Right lobe of liver (tissue), 4 donors: ENCODE data around the gene SMCO3.

Experiments
- POLR2A ChIP-seq: fragments of 450-650 bp; IDR thresholded peaks from one replicate; pipeline ENCODE4 v1.6.1; 2017; ENCODE audit warnings: antibody characterized with exemption, mild to moderate bottlenecking
- TF ChIP-seq, protein P1 (sequence below), 4 donors: fragments of 200-600 bp in 3 of 4; fragments of 450-650 bp in 1 of 4; IDR thresholded peaks; one replicate each; pipeline versions ENCODE4 v1.5.1 to v1.8.0; 2016 to 2022; ENCODE audit warnings: antibody characterized with exemption in 4 of 4, mild to moderate bottlenecking in 2 of 4
- donor health status: DM: no; HTN: no; CAD: no.
- donor health status: DM: no; HTN: no; CAD: no.
- donor health status: DM: no; HTN: yes; CAD: no.

DNA sequence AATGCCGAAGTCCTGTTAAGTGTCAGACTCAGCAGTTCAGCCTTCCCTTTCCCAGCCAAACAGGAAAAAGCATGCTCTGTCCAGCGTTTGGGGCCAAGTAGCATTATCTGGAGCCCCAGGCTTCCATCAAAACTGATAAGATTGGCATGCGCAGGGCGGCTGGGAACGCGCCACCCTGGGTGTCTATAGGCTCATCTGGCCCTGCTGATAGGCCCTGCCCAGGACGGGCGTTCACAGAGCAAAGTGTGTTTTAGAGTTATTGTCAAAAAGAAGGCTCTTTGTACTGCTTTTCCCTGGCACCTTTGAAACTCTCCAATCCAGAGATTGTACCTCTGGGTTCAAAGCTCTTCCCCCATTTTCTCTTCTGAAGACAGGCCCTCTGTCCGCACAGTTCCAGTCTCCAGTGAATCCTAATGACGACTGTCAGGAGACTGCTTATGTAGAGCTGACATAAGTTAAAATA is 29.5 kb upstream of the SMCO3 start, which contains the start of gene ART4:
- TF ChIP-seq, protein P1, sequence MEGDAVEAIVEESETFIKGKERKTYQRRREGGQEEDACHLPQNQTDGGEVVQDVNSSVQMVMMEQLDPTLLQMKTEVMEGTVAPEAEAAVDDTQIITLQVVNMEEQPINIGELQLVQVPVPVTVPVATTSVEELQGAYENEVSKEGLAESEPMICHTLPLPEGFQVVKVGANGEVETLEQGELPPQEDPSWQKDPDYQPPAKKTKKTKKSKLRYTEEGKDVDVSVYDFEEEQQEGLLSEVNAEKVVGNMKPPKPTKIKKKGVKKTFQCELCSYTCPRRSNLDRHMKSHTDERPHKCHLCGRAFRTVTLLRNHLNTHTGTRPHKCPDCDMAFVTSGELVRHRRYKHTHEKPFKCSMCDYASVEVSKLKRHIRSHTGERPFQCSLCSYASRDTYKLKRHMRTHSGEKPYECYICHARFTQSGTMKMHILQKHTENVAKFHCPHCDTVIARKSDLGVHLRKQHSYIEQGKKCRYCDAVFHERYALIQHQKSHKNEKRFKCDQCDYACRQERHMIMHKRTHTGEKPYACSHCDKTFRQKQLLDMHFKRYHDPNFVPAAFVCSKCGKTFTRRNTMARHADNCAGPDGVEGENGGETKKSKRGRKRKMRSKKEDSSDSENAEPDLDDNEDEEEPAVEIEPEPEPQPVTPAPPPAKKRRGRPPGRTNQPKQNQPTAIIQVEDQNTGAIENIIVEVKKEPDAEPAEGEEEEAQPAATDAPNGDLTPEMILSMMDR (IDR thresholded peaks at IDR 0.05), result no peak
- TF ChIP-seq POLR2A, result peak; percentile 78
